Activated CD8-positive, alpha-beta memory T cell treated with anti-CD3 and anti-CD28 coated beads, Interleukin-2, amount 50 U/mL, for 24 hours (primary cell): ENCODE measurements around the gene FOXE3.

ENCODE experiments used
- DNase-seq: peaks from one replicate; pipeline ENCODE4 v3.0.0-alpha.2; 2020; ENCODE audit errors: extremely low read depth

Gene FOXE3

GRCh38 chr1:47415728-47416318 is at the start of gene FOXE3:
Gene FOXE3 (plus strand): TSS chr1:47416285. CDS start chr1:47416316, 31 bp downstream.
- no peak for DNase-seq

- DNase-seq: no peak
Measured at GRCh38 chr1:47367651-47368050, 48.4 kb upstream of the FOXE3 start.

GRCh38 chr1:47371016-47371517 is 45.0 kb upstream of the FOXE3 start:
- DNase-seq: no peak

- DNase-seq: no peak
Measured at GRCh38 chr1:47374501-47374900, 41.6 kb upstream of the FOXE3 start.

GRCh38 chr1:47378147-47378546 is 37.9 kb upstream of the FOXE3 start:
- DNase-seq: no peak

GRCh38 chr1:47380699-47381098 is 35.4 kb upstream of the FOXE3 start:
- no peak for DNase-seq

- DNase-seq: no peak
Measured at GRCh38 chr1:47382399-47382983, 33.6 kb upstream of the FOXE3 start.

- no peak for DNase-seq
Measured at GRCh38 chr1:47384083-47384482, 32.0 kb upstream of the FOXE3 start.

GRCh38 chr1:47385020-47385419 is 31.1 kb upstream of the FOXE3 start:
- DNase-seq: no peak

- no peak for DNase-seq
Measured at GRCh38 chr1:47386268-47386667, 29.8 kb upstream of the FOXE3 start.

- DNase-seq: no peak
Measured at GRCh38 chr1:47388030-47388890, 27.8 kb upstream of the FOXE3 start.

GRCh38 chr1:47388891-47389238 is 27.2 kb upstream of the FOXE3 start:
- DNase-seq: no peak

- no peak for DNase-seq
Measured at GRCh38 chr1:47389731-47390130, 26.4 kb upstream of the FOXE3 start.

GRCh38 chr1:47390843-47391242 is 25.2 kb upstream of the FOXE3 start:
- no peak for DNase-seq

- no peak for DNase-seq
Measured at GRCh38 chr1:47393141-47393540, 22.9 kb upstream of the FOXE3 start.

- no peak for DNase-seq
Measured at GRCh38 chr1:47395433-47395832, 20.7 kb upstream of the FOXE3 start.

- no peak for DNase-seq
Measured at GRCh38 chr1:47396671-47397196, 19.4 kb upstream of the FOXE3 start.

- no peak for DNase-seq
Measured at GRCh38 chr1:47399138-47399845, 16.8 kb upstream of the FOXE3 start.

- no peak for DNase-seq
Measured at GRCh38 chr1:47399846-47400155, 16.3 kb upstream of the FOXE3 start.

- no peak for DNase-seq
Measured at GRCh38 chr1:47401761-47402160, 14.3 kb upstream of the FOXE3 start.

- no peak for DNase-seq
Measured at GRCh38 chr1:47402591-47402990, 13.5 kb upstream of the FOXE3 start.

- DNase-seq: no peak
Measured at GRCh38 chr1:47403321-47403910, 12.7 kb upstream of the FOXE3 start.
